ENCODE data around the gene AVEN.
"Not testable (repeated sequence)": the region's sequence is repeated elsewhere in the genome, so short reads cannot be mapped to it uniquely, and the experiment has no call there.

The AVEN gene

DNA sequence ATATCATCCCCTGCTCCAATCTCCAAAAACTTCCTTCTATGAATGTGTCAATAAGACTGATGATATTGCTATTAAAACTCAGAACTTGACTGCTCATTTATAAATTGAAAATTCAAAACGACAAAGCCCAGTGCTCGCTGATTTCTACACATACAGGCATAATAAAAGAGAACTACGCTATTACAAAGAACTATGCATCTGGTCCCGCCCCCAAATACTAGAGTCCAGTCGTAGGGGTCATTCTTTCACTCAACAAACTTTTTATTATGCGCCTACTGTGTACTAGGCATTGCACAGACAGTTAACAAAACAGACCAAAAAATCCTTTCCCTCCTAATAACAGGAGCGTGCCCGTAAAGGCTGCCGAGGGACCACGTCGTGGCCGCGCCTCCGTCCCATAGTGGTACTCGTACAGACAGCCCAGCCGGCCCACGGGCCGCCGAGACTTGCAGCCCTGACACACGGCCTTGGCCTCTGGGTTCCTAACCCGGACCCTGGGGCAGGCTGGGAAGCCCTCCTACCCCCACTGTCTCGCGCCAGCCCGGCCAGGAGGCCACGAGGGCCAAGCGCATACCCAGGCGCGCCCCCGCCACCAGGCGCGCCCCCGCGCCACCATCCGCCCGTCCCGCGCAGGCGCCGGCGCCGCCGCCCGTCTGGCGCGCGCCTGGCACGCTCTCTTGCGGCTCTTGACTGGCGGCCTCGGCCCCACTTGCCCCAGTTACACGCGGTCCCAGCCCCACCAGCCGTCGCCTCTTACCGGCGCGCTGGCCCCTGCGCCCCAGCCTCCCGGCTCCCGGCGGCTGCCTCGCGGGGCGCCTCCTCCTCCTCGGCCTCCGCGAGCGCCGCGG, 757 bp downstream of the AVEN start:
- DNase-seq, result peak; percentile 33

DNA sequence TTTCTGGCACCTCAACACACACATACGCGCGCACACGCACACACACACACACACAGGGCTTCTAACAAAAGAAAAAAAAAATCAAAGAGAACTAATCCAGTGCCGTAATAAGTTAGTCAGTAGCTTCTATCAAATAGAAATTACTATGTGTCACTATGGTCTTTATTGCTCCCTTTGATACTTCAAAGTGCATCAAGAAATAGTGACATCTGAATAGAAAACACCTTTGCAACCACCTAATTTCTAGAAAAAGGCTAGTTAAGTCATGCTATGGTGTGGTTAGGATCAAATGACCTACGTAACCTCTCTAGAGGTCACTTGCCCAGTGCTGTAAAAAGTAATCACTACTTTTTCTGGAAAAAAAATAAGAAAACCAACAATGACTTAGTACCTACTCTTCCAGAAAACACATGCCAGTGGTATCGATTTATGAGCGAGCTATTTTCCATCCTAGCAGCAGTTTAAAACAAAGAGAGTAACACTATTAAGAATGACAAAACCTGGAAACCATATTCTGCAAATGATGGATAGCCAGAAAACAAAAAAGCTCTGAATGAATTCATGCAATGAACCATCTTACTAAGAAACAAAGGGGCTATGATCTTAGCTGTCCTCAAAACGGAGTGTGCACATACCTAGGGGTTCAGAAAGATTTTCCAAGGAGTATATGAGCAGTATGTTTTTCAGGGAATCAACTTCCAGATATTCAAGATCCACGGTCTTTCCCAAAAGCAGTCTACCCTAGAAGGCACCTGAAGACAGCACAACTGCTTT, 6.8 kb downstream of the AVEN start:
- DNase-seq, result no peak

DNA sequence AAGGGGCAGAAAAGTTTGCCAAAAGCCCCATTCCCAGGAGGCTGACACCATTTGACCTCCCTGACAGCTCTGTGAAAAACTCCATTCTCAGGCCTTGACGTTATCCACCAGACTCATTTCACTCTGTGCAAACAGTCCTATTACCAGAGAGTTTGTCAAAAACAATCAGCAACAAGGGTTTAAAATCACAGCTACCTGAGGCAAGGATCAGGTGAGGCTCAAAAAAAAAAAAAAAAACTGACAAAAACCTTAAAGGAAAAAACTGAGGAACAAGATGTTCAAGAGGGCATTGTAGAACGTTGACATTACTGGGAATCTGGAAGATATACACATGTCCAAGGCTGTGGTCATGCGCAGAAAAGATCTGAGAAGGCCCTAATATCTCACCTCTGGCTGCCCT, 11.4 kb downstream of the AVEN start:
- no peak for DNase-seq

DNA sequence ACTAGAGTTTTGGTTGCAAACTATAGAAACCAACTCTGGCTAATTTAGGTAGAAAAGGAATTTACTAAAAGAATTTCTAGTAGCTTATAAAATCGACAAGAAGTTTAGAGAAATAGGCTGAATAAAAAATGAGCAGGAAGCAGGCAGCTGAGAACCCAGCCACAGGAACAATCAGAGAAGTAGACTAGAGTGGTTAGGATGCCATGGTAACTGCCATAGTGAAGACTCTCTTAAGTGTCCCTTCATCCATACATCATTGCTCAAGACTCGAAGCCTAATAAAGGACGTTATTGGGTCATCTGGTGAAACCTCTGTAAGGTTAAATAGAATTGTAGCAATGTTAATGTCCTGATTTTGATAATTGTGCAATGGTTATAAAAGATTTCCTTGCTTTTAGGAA, 13.8 kb downstream of the AVEN start:
- DNase-seq, result no peak

DNA sequence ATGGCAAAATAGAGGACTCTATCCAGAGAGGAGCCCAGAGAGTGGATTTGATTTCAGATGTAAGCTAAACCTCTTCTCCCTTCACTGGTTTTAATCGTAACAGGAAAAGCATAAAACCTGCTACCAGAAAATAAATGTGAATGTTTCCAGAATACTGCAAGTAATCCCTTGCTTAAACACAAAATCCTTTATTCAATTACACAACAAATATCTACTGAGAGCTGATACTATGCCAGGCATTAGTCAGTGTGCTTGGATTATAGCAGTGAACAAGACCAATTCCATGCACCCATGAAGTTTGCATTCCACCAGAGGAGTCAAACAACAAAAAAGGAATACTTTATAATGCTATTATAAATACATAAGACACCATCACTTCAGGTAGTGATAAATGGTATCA, 15.1 kb downstream of the AVEN start:
- DNase-seq, result no peak

DNA sequence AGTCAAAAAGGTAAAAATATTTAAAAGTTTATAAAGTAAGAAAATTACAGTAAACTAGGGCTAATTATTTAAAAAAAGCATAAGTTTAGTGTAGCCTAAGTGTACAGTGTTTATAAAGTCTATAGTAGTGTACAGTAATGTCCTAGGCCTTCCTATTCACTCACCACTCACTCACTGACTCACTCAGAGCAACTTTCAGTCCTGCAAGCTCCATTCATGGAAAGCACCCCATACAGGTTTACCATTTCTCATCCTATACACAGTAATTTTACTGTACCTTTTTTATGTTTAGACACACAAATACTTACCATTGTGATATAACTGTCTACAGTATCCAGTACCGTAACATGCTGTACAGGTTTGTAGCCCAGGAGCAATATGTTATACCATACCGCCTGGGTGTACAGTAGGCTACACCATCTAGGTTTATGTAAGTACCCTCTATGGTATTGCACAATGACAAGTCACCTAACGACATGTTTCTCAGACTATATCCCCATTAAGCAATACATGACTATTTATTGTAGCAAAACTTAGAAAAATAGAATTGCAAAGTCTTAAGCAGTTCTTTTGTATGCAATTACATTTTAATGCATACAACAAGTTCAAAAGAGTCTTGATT, 19.5 kb downstream of the AVEN start:
- DNase-seq, result no peak

DNA sequence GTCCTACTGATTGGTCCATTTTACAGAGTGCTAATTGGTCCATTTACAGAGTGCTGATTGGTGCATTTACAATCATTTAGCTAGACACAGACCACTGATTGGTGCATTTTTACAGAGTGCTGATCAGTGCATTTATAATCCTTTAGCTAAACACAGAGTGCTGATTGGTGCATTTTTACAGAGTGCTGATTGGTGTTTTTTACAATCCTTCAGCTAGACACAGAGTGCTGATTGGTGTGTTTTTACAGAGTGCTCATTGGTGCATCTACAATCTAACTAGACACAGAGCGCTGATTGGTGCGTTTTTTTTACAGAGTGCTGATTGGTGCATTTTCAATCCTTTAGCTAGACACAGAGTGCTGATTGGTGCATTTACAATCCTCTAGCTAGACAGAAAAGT, 20.3 kb downstream of the AVEN start:
- DNase-seq, result not testable (repeated sequence)

DNA sequence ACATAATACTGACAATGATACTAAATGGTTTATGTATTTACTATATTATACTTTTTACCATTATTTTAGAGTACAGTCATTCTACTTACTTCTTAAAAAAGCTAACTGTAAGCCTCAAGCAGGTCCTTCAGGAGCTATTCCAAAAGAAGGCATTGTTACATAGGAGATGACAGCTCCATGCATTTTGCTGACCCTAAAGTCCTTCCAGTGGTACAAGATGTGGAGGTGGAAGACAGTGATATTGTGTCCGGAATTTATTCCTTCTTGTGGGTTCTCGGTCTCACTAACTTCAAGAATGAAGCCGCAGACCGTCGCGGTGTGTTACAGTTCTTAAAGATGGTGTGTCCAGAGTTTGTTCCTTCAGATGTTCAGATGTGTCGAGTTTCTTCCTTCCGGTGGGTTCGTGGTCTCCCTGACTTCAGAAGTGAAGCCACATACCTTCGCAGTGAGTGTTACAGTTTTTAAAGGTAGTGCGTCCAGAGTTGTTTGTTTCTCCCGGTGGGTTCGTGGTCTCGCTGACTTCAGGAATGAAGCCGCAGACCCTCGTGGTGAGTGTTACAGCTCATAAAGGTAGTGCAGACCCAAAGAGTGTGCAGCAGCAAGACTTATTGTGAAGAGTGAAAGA, 20.9 kb downstream of the AVEN start:
- DNase-seq, result no peak

DNA sequence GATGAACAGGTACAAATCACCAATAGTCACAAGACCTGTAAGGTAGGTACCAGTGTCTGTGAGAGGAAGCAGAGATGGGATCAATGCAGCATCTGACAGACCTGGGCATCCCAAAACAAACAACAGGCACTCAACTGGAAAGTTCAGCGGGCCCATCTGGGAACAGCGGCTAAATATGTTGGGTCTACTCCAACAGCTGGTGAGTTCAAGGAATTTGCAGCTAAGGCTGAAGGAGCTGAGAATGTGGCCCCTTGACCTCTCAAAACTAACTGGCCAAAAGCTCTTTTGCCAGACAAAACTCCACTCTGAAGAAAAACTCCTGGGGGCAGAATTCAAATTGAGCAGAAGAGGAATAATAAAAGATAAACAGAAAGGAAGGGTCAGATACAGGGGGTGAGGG, 24.4 kb downstream of the AVEN start:
- no peak for DNase-seq

DNA sequence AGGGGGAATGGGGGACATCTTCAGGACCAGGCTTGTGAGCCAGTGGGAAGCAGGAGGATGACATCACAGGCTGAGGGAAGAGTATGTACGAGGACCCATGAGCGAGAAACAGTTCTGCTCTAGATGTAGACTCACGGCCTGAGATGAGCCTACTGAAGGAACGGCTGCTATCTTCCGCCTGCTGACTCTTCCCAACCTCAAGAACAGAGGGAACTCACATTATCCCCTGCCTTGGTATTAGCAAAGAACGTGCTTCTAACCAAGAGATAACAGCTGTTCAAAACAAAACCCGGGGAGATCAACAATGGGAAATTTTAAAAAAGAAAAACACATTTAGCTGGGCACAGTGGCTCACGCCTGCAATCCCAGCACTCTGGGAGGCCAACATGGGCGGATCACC, 25.3 kb downstream of the AVEN start:
- DNase-seq, result no peak

DNA sequence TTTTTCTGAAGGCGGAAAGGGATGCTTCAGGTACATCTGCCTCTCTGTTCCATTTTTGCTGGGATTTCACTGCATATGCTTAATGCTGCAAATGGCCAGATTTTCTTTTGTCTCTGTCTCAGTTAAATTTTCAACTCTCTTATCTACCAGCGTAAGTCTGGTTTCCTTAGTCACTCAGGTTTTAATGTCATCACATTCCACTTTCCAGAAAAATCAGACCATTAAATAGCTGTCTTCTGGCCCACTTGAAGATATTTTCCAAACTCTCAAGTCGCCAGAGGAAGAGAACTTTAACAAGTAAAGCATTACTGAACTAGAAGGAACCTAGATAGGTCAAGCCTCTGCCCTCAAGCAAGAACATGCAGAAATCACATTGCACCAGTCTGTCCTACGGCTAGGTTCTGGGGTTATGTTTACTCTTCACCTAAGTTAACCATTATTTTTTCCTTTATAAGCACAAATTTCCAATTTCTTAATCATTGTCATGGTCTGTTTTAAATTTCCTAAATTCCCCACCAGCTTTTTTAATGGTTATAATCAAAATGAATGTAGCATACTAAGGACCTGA, 26.5 kb downstream of the AVEN start:
- DNase-seq, result no peak

DNA sequence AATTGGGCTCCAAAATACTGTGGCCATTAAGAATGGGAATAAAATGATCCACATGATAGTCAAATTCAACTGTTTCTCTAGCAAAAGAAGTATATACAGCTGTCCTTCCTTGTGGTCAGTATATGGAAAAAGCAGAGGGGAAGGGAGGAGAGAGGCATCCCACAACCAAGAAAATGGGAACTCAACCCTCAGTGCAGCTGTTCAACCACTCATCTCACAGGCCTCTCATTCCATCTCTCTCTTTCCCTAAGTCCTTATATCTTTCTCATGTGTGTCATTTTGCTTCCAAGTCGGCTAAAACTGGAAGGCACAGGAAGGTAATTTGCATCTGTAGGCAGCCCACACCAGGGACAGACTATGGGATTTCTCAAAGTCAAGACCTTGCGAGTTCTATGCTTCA, 27.5 kb downstream of the AVEN start:
- DNase-seq, result no peak

DNA sequence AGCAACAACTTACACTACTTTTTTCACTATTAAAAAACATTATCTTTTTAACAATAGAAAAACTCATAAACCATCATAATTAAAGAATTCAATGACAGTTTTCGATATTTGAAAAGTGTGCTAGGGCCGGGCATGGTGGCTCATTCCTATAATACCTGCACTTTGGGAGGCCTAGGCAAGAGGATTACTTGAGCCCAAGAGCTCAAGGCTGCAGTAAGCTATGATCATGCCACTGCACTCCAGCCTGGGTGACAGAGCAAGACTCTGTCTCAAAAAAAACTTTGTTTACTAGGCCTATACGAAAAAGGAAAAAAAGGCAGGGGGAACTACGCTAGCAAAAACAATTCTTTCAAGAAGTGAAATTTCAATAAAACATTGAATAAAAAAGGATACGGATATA, 28.1 kb downstream of the AVEN start:
- no peak for DNase-seq

DNA sequence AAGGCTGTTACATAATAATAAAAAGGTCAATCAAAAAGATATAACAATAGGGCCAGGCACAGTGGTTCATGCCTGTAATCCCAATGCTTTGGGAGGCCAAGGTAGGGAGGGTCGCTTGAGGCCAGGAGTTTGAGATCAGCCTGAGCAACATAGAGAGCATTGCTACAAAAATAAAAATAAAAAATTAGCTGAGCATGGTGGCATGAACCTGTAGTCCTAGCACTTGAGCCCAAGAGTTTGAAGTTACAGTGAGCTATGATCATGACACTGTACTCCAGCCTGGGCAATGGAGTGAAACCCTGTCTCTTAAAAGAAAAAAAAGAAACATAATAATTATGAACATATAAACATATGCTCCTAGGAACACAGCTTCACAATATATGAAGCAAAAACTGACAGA, 29.3 kb downstream of the AVEN start:
- DNase-seq, result no peak

DNA sequence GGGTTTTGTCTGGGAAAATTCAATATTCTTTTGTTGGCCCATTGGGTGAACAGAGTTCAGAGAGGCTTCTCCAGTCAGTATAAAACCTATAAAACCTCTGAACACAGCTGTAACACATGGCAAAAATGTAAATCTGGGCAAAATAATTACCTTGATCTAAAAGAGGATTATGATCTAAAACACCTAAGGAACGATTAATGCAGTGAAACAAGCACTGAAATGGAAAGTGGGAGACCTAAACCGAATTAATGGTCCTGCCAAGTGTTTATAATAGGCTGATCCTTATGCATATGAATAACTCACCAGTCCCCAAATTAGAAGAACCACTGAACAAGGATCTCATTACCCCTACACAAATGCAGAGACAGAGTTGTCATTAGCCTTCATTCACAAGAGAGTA, 32.6 kb downstream of the AVEN start:
- DNase-seq, result no peak

DNA sequence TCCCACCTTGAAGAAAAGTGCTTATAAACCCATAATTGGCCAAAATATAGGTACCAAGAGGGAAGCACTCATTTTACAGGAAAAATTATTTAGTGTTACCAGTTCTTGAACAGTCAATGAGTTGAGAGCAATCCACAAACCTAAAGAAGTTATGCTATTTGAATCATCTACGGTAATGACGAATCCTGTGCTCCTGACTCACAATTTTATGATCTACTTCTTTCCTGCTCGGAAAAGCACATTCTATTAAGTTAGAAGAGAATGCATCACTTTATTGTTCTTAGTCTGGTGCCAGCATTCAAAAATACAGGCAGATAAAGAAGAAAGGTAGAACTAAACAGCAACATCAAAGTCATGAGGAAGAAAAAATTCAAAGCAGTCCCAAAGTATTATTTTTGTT, 37.5 kb downstream of the AVEN start:
- no peak for DNase-seq

DNA sequence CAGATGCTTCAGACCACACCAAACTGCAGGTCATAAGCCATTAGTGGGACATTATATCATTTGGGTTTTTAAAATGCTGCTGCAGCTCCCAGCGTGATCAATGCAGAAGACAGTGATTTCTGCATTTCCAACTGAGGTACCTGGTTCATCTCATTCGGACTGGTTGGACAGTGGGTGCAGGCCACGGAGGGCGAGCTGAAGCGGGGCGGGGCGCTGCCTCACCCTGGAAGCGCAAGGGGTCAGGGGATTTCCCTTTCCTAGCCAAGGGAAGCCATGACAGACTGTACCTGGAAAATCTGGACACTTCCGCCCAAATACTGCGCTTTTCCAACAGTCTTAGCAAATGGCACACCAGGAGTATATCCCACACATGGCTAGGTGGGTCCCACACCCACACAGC, 43.3 kb downstream of the AVEN start:
- not testable (repeated sequence) for DNase-seq

DNA sequence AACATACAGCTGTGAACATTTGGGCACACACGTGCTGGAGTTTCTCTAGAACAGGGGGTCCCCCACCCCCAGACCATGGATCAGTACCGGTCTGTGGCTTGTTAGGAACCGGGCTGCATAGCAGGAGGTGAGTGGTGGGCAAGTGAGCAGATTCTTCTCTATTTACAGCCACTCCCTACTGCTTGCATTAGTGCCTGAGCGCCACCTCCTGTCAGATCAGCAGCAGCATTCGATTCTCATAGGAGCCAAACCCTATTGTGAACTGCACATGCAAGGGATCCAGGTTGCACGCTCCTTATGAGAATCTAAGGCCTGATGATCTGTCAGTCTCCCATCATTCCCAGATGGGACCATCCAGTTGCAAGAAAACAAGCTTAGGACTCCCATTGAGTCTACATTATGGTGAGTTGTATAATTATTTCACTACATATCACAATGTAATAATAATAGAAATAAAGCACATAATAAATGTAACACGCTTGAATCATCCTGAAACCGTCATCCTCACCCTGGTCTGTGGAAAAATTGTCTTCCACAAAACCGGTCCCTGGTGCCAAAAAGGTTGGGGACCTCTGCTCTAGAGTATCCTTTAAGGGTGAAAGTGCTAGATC, 44.9 kb downstream of the AVEN start:
- DNase-seq, result peak; percentile 2

DNA sequence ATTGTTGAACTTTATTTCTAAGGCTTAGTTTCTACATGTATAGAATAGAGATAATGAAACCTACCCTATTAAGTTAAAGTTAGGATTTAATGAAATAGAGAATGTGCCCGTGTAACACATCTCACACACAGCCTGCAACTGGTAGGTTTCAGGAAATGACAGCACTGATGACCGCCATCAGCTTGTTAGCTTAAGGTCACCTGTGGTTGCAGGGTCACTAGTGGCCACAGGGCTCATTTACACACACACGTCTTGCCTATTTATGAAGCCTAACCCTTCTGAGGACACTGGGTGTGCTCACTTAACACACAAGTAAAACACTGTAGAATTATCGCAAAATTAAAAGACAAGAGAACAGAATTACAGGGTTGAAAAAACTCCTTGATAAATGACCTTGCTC, 50.6 kb downstream of the AVEN start:
- no peak for DNase-seq

DNA sequence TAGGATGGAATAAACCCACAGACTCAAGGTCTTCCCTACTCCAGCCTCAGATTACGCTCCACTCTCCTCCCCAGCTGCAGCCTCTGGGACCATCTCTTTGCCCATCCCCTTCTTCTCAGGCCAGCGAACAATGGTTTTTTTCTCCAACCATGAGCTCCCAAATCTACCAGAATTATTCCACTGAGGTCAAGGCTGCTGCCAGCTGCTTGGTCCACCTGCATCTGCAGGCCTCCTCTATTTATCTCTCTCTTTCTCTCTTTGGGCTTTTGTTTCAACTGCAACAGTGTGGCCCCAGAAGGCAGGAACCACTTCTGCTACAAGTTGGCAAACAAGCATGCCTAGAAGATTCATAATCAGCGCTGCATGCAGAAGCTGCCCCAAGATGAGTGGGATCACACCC, 51.6 kb downstream of the AVEN start:
- DNase-seq, result no peak

DNA sequence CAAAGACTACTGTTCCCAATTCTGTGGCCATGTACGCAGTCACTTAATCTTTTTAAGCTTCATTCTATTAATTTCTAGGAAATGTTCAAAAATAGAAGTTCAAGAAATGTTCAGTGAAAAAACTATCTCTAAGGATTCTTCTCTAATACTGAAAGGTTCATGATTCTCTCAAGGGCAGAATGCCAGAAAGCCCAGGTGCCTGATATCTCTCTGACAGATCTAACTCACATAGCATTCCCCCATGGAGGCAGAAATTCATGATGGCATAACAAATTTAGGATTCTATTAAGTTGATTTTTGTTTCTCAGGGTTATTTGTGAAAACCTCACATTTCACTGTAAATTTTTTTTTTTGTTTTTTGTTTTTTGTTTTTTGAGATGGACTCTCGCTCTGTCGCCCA, 53.3 kb downstream of the AVEN start:
- no peak for DNase-seq

DNA sequence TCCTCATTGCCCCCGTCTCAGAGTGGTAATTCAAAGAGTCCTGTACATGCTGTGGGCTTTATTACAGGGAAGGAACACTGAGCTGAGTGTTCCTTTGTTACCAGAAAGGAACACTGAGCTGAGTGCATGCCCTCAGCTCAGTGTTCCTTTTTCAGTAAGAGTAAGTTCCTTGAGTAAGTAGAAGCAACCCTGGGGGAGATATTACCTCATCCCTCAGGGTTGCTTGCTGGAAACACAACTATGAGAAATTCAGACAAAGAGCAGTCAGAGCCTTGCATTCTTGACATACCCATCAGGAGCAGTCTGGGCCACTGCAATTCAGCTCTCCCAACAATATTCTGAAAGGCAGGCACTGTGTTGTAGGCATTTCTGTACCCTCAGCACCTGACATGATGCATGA, 53.7 kb downstream of the AVEN start:
- no peak for DNase-seq

DNA sequence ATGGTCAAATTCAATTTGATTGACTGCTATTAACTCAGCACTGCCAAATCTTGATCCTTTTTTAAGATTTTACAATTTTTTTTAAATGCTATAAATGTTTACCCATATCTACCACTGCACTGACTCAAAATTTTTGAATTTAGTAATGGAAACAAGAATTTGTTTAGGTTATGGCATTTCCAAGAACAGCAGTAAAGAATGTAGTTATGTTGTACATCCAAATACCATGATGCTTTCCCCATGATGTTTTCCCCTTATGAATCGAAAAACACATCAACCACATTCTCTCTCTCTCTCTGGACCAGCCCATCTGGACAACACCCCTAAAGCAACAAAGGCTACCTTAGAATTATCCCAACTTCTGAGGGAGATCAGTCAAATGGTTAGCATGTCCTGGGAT, 56.5 kb downstream of the AVEN start:
- no peak for DNase-seq
